Cardiac fibroblast (primary cell): ENCODE measurements around the gene CTIF.
A peak's percentile ranks its signal among the peaks of the same experiment; 100 is the strongest.

Experiments
- DNase-seq, 2 donors: peaks; one replicate each; pipeline versions ENCODE4 v3.0.0 to v3.0.0-alpha.2; 2010; ENCODE audit warnings: low read depth in 2 of 2
- H3K4me3 ChIP-seq, 2 donors: replicated peaks in 1 of 2; 1 replicate in 1 of 2; 2 replicates in 1 of 2; pipeline ENCODE4 v1.5.1; 2011; ENCODE audit warnings: low read depth in 2 of 2, low read length in 2 of 2, mild to moderate bottlenecking in 2 of 2, moderate library complexity in 1 of 2
- TF ChIP-seq, protein P1 (sequence below): IDR thresholded peaks from one replicate; pipeline ENCODE4 v1.5.1; 2011; ENCODE audit warnings: low read depth, mild to moderate bottlenecking, low read length, inconsistent platforms

Gene CTIF

DNA sequence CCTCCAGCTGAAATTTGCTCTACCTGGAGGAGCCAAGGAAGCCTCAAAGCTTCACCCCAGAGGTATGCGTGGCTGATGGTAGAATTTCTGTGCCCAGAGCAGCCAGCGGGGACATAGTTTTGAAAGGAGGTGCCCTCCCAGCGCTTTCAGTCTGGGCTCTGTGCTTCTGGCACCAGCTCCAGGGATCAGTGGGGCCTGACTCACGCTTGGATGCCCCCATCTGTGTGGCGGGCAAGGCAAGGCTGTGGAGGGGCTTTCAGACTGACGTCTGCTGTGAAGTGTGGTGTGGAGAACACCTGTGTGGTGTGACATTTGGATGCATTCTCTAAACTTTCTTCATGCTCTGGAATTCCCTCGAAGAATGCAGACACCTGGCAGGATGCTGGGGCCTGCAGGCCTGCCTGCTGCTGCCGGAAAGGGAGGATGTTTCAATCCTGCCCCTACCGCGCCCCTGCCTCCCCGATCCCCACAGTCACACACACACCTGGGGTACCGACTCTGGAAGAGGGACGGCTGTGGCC is 84.1 kb downstream of the CTIF start:
- DNase-seq, result peak; percentile 18 to 78
- TF ChIP-seq, protein P1, sequence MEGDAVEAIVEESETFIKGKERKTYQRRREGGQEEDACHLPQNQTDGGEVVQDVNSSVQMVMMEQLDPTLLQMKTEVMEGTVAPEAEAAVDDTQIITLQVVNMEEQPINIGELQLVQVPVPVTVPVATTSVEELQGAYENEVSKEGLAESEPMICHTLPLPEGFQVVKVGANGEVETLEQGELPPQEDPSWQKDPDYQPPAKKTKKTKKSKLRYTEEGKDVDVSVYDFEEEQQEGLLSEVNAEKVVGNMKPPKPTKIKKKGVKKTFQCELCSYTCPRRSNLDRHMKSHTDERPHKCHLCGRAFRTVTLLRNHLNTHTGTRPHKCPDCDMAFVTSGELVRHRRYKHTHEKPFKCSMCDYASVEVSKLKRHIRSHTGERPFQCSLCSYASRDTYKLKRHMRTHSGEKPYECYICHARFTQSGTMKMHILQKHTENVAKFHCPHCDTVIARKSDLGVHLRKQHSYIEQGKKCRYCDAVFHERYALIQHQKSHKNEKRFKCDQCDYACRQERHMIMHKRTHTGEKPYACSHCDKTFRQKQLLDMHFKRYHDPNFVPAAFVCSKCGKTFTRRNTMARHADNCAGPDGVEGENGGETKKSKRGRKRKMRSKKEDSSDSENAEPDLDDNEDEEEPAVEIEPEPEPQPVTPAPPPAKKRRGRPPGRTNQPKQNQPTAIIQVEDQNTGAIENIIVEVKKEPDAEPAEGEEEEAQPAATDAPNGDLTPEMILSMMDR, result no peak
- no peak overlapping the region for H3K4me3 ChIP-seq

DNA sequence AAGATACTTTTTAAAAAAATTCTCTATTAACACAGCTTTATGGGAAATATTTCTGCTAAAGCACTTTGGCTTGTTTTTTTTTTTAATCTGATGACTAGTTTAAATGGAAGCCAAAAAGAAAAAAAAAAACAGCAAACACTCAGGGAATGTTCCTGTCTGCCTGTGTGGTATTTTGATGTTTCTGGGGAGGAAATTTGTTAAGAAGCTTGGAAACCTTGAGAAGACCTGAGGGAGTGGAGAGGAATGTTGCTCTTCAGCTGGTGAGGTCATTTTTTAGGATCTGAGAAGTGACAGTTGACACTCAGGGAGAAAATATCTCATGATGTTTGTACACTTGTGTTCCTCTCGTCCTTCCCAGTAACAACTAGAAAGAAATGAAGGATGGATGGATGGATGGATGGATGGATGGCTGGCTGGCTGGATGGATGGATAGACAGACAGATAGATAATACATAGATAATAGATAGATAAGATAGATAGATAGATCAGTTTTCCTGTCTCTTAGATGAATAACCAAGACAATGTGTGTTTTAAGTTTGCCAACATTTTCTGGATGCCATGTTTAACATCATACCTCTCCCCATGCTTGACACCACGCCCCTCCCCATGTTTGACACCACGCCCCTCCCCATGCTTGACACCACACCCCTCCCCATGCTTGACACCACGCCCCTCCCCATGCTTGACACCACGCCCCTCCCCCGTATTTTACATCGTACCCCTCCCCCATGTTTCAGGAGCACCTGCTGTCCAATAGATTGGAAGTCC is 84.8 kb downstream of the CTIF start:
- DNase-seq, result peak; percentile 89 to 94
- H3K4me3 ChIP-seq, result no peak overlapping the region
- TF ChIP-seq, protein P1, result no peak

DNA sequence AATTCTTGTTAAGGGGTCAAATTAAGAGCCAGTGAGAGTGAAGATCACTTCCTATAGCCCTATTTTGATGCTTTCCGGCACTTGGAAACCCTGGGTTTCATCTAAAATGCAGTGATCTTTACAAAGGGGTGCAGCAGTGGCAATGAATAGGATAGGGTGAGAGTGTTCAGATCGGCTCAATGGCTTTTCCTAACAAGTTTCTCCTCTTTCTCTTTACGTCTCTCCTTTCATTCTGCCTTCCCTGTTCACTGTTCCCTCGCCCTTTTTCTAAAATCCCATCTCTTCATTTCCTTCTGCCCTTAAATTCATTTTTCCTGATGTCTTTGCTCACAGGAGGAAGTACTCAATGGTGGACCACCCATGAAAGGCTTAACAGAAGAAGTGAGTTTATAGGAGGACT is 86.0 kb downstream of the CTIF start:
- no peak overlapping the region for H3K4me3 ChIP-seq
- TF ChIP-seq, protein P1, result no peak
- no peak for DNase-seq

DNA sequence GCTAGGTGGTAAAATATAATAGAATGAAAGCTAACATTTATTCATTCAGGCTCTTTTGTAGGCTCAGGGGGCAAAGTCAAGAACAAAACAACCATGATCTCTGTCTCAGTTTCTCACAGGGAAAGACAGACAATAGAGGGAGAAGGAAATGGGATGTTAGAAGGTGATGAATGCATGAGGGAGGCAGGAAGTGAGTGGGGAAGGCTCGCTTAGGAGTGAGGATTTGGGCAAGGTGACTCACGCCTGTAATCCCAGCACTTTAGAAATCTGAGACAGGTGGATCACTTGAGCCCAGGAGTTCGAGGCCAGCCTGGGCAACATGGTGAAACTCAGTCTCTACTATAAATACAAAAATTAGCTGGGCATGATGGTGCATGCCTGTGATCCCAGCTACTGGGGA is 88.4 kb downstream of the CTIF start:
- TF ChIP-seq, protein P1, result no peak
- no peak overlapping the region for H3K4me3 ChIP-seq
- peak in 1 of 2 donors; percentile 64 for DNase-seq

DNA sequence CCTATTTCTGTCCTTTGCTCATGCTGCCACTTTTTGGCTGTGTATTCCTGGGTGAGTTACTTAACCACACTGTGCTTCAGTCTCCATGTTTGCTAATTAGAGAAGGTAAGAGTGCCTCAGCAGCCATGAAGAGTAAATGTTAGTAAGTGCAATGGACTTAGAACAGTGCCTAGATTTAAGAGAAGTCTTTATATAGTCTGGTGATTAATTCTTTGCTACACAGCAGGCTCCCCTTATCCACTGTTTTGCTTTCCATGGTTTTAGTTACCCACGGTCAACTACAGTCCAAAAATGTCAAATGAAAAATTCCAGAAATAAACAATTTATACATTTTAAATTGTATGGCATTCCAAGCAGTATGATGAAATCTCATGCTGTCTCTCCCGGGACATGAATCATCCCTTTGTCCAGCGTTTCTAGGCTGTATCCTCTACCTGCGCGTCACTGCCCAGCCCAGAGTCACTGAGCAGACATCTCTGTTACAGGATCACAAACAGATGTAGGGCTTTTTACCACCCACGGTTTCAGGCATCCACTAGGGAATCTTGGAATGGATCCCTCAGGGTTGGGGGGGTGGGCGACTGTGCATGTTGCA is 91.0 kb downstream of the CTIF start:
- no peak overlapping the region for H3K4me3 ChIP-seq
- TF ChIP-seq, protein P1, result no peak
- DNase-seq, result peak; percentile 94 to 97

DNA sequence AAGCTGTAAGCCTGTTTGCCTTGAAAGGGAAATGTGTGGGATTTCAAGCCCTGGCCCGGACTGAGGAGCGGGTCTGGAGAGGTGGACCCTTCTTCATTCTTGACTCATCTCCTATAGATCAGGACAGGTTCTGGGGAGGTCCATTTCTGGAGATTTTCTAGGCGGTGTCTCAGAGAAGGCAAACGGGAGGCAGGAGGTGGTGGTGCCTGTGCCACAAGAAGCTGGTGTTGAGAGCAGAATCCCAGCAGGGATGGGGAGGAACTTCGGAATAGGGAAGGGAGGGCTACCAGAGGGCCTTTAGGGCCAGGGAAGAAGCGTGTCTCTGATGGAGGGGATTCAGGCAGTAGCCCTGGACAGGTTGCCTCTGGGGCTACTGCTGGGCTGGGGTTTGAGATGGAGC is 93.0 kb downstream of the CTIF start:
- H3K4me3 ChIP-seq, result no peak overlapping the region
- no peak for DNase-seq
- TF ChIP-seq, protein P1, result no peak
